IMR-90 (cell line): ENCODE measurements around the gene GRB10.

Source experiments
- BHLHE40 ChIP-seq: fragments of 150-350 bp; IDR thresholded peaks from 2 replicates; pipeline ENCODE4 v1.6.1; 2016; ENCODE audit warnings: mild to moderate bottlenecking, low read depth, low read length
- CEBPB ChIP-seq: IDR thresholded peaks from 2 replicates; pipeline ENCODE4 v1.6.1; 2012; ENCODE audit warnings: low read depth, low read length, improper control_type of control experiment
- MAFK ChIP-seq: IDR thresholded peaks from 2 replicates; pipeline ENCODE4 v1.6.1; 2012; ENCODE audit warnings: low read depth, low read length, improper control_type of control experiment
- MAZ ChIP-seq: IDR thresholded peaks from 2 replicates; pipeline ENCODE4 v1.6.1; 2012; ENCODE audit warnings: low read depth, mild to moderate bottlenecking, low read length, improper control_type of control experiment, moderate library complexity, borderline replicate concordance
- MXI1 ChIP-seq: IDR thresholded peaks from 2 replicates; pipeline ENCODE4 v1.6.1; 2012; ENCODE audit warnings: low read depth, mild to moderate bottlenecking, low read length, moderate library complexity, borderline replicate concordance
- POLR2A ChIP-seq: IDR thresholded peaks from 2 replicates; pipeline ENCODE4 v1.6.1; 2012; ENCODE audit warnings: mild to moderate bottlenecking, low read depth, low read length
- RAD21 ChIP-seq: IDR thresholded peaks from 2 replicates; pipeline ENCODE4 v1.6.1; 2012; ENCODE audit warnings: low read length, improper control_type of control experiment
- RCOR1 ChIP-seq: IDR thresholded peaks from 2 replicates; pipeline ENCODE4 v1.6.1; 2012; ENCODE audit warnings: mild to moderate bottlenecking, low read length, improper control_type of control experiment; ENCODE audit not compliant: insufficient replicate concordance
- SMC3 ChIP-seq: fragments of 150-350 bp; IDR thresholded peaks from 2 replicates; pipeline ENCODE4 v1.6.1; 2016; ENCODE audit warnings: low read depth, mild to moderate bottlenecking, antibody characterized with exemption, low read length, moderate library complexity
- TF ChIP-seq, protein P1 (sequence below): conservative IDR thresholded peaks from 2 replicates; pipeline ENCODE4 v1.5.1; 2012; ENCODE audit warnings: mild to moderate bottlenecking, low read depth, low read length, improper control_type of control experiment

DNA sequence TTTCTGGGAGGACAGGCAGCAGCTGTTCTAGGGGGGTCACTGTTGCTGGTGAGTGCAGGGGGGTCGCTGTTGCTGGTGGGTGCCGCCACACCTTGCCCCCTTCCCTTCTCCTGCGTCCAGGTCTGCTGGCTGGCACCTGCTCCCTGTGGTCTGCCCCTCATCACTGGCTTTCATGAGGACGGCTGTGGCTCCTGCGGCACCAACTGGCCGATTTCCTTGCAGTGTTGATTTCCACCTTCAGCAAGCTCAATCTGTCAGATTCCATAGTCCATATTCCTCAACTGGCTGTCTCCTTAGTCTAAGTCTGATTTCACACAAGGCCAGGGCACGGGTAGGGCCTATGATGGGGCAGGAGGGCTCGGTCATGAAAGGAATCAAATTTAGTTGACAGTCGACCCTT lies 23.4 kb upstream of the GRB10 start:
- TF ChIP-seq MXI1 (no peak), POLR2A (no peak), MAZ (no peak), SMC3 (no peak), MAFK (no peak), CEBPB (no peak), BHLHE40 (no peak), RAD21 (no peak), RCOR1 (no peak)
- TF ChIP-seq, protein P1, sequence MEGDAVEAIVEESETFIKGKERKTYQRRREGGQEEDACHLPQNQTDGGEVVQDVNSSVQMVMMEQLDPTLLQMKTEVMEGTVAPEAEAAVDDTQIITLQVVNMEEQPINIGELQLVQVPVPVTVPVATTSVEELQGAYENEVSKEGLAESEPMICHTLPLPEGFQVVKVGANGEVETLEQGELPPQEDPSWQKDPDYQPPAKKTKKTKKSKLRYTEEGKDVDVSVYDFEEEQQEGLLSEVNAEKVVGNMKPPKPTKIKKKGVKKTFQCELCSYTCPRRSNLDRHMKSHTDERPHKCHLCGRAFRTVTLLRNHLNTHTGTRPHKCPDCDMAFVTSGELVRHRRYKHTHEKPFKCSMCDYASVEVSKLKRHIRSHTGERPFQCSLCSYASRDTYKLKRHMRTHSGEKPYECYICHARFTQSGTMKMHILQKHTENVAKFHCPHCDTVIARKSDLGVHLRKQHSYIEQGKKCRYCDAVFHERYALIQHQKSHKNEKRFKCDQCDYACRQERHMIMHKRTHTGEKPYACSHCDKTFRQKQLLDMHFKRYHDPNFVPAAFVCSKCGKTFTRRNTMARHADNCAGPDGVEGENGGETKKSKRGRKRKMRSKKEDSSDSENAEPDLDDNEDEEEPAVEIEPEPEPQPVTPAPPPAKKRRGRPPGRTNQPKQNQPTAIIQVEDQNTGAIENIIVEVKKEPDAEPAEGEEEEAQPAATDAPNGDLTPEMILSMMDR, result no peak
